H9 (cell line): Measurements from ENCODE around the gene NPS. TPM values are rescaled to one million over a fixed set of nuclear protein-coding genes. Genes with fewer than 3 reads are reported as not detected.

ENCODE experiments used
- DNase-seq: peaks from one replicate; pipeline ENCODE4 v3.0.0-alpha.2; 2017
- H2AFZ ChIP-seq: one replicate; pipeline ENCODE4 v1.6.1; 2013; ENCODE audit warnings: mild to moderate bottlenecking, low read length, control low read depth, moderate library complexity
- H2AK5ac ChIP-seq: 2 replicates; pipeline ENCODE4 v1.6.1; 2013; ENCODE audit warnings: low read length, control low read depth, mixed read lengths; ENCODE audit not compliant: insufficient read length
- H2BK120ac ChIP-seq: one replicate; pipeline ENCODE4 v1.6.1; 2013; ENCODE audit warnings: low read depth, mild to moderate bottlenecking, low read length, control low read depth, inconsistent platforms; ENCODE audit not compliant: poor library complexity, severe bottlenecking
- H2BK12ac ChIP-seq: 2 replicates; pipeline ENCODE4 v1.6.1; 2013; ENCODE audit warnings: low read length, control low read depth, mixed read lengths, low read depth; ENCODE audit not compliant: insufficient read length
- H2BK15ac ChIP-seq: 2 replicates; pipeline ENCODE4 v1.6.1; 2013; ENCODE audit warnings: low read depth, low read length, control low read depth
- H2BK20ac ChIP-seq: one replicate; pipeline ENCODE4 v1.6.1; 2013; ENCODE audit warnings: low read depth, mild to moderate bottlenecking, low read length, control low read depth, inconsistent platforms; ENCODE audit not compliant: poor library complexity, severe bottlenecking
- H2BK5ac ChIP-seq: 2 replicates; pipeline ENCODE4 v1.6.1; 2013; ENCODE audit warnings: low read length, control low read depth, mixed read lengths; ENCODE audit not compliant: insufficient read length
- H3K14ac ChIP-seq: 2 replicates; pipeline ENCODE4 v1.6.1; 2013; ENCODE audit warnings: low read length, control low read depth; ENCODE audit not compliant: insufficient read depth
- H3K18ac ChIP-seq: 2 replicates; pipeline ENCODE4 v1.6.1; 2013; ENCODE audit warnings: low read depth, mild to moderate bottlenecking, mixed read lengths, low read length, control low read depth; ENCODE audit not compliant: insufficient read length
- H3K23ac ChIP-seq: 2 replicates; pipeline ENCODE4 v1.6.1; 2013; ENCODE audit warnings: low read length, control low read depth, mixed read lengths, low read depth; ENCODE audit not compliant: insufficient read length
- H3K23me2 ChIP-seq: 2 replicates; pipeline ENCODE4 v1.6.1; 2013; ENCODE audit warnings: low read depth, mild to moderate bottlenecking, mixed read lengths, low read length, control low read depth; ENCODE audit not compliant: insufficient read length, poor library complexity, severe bottlenecking
- H3K27ac ChIP-seq: 2 replicates; pipeline ENCODE4 v1.5.1; 2013; ENCODE audit warnings: low read length, control low read depth, mixed read lengths, low read depth; ENCODE audit not compliant: insufficient read length
- H3K27me3 ChIP-seq: 2 replicates; pipeline ENCODE4 v1.6.1; 2013; ENCODE audit warnings: low read length, control low read depth, inconsistent platforms; ENCODE audit not compliant: insufficient read depth
- H3K4ac ChIP-seq: 2 replicates; pipeline ENCODE4 v1.6.1; 2013; ENCODE audit warnings: low read depth, mild to moderate bottlenecking, control low read depth, inconsistent platforms, low read length, moderate library complexity
- H3K4me1 ChIP-seq: 2 replicates; pipeline ENCODE4 v1.6.1; 2013; ENCODE audit warnings: low read length, control low read depth, inconsistent platforms; ENCODE audit not compliant: insufficient read depth
- H3K4me2 ChIP-seq: 2 replicates; pipeline ENCODE4 v1.6.1; 2013; ENCODE audit warnings: low read length, control low read depth, mixed read lengths; ENCODE audit not compliant: insufficient read length, insufficient read depth
- H3K56ac ChIP-seq: 2 replicates; pipeline ENCODE4 v1.6.1; 2013; ENCODE audit warnings: low read depth, mild to moderate bottlenecking, mixed read lengths, low read length, control low read depth; ENCODE audit not compliant: insufficient read length
- H3K79me1 ChIP-seq: 2 replicates; pipeline ENCODE4 v1.6.1; 2013; ENCODE audit warnings: low read depth, mild to moderate bottlenecking, moderate library complexity, low read length, control low read depth, inconsistent platforms; ENCODE audit not compliant: insufficient read depth, poor library complexity, severe bottlenecking
- H3K79me2 ChIP-seq: 2 replicates; pipeline ENCODE4 v1.6.1; 2013; ENCODE audit warnings: low read length, control low read depth, inconsistent platforms; ENCODE audit not compliant: insufficient read depth
- H3K9ac ChIP-seq: 2 replicates; pipeline ENCODE4 v1.6.1; 2013; ENCODE audit warnings: low read length, control low read depth, mixed read lengths; ENCODE audit not compliant: insufficient read length; ENCODE audit errors: extremely low read depth
- H3K9me3 ChIP-seq: one replicate; pipeline ENCODE4 v1.6.1; 2013; ENCODE audit warnings: low read depth, low read length, inconsistent platforms; ENCODE audit not compliant: control insufficient read depth
- H3T11ph ChIP-seq: one replicate; pipeline ENCODE4 v1.6.1; 2013; ENCODE audit warnings: mild to moderate bottlenecking, low read length, control low read depth, inconsistent platforms
- H4K20me1 ChIP-seq: one replicate; pipeline ENCODE4 v1.6.1; 2013; ENCODE audit not compliant: control insufficient read depth, insufficient read length, insufficient read depth
- H4K5ac ChIP-seq: 2 replicates; pipeline ENCODE4 v1.6.1; 2013; ENCODE audit warnings: low read depth, mild to moderate bottlenecking, mixed read lengths, low read length, control low read depth; ENCODE audit not compliant: insufficient read length
- H4K8ac ChIP-seq: replicated peaks from 2 replicates; pipeline ENCODE4 v1.6.1; 2013; ENCODE audit warnings: low read length, control low read depth, mixed read lengths, low read depth; ENCODE audit not compliant: insufficient read length
- H4K91ac ChIP-seq: 2 replicates; pipeline ENCODE4 v1.6.1; 2013; ENCODE audit warnings: low read depth, mild to moderate bottlenecking, moderate library complexity, mixed read lengths, low read length, control low read depth; ENCODE audit not compliant: insufficient read length
- H3K27ac Mint-ChIP-seq, 3 experiments: 2 replicates in 2 of 3; 3 replicates in 1 of 3; pipeline ENCODE4 v1.8.0; 2020 to 2021; ENCODE audit warnings: mixed read lengths in 3 of 3, mild to moderate bottlenecking in 1 of 3, moderate library complexity in 1 of 3
- H3K27me3 Mint-ChIP-seq: 2 replicates; pipeline ENCODE4 v1.8.0; 2021; ENCODE audit warnings: low read depth, mild to moderate bottlenecking, moderate library complexity, mixed read lengths
- H3K36me3 Mint-ChIP-seq, 3 experiments: 2 replicates in 2 of 3; 3 replicates in 1 of 3; pipeline ENCODE4 v1.8.0; 2020 to 2021; ENCODE audit warnings: low read depth in 3 of 3, mixed read lengths in 3 of 3; ENCODE audit not compliant: insufficient read depth in 1 of 3
- H3K4me1 Mint-ChIP-seq, 2 experiments: 2 replicates each; pipeline ENCODE4 v1.8.0; 2020; ENCODE audit warnings: mixed read lengths in 2 of 2
- H3K4me3 Mint-ChIP-seq, 2 experiments: 2 replicates in 1 of 2; 3 replicates in 1 of 2; pipeline ENCODE4 v1.8.0; 2020 to 2021; ENCODE audit warnings: mild to moderate bottlenecking in 2 of 2, mixed read lengths in 2 of 2, moderate library complexity in 1 of 2
- H3K9me3 Mint-ChIP-seq, 2 experiments: 2 replicates in 1 of 2; 3 replicates in 1 of 2; pipeline ENCODE4 v1.8.0; 2020; ENCODE audit warnings: mild to moderate bottlenecking in 2 of 2, mixed read lengths in 2 of 2, moderate library complexity in 1 of 2
- CTCF ChIP-seq: fragments of 200-600 bp; sonication (generic); conservative IDR thresholded peaks from 3 replicates; pipeline ENCODE4 v1.8.0; 2021; ENCODE audit warnings: antibody characterized with exemption, mild to moderate bottlenecking
- WGBS: extraction: QIAGEN DNeasy Blood & Tissue Kit; methylation state at CpG from one replicate; pipeline ENCODE4 v1.1.7; 2013; ENCODE audit warnings: missing lambda C conversion rate, low lambda C conversion rate, mixed read lengths; ENCODE audit not compliant: insufficient read length; ENCODE audit errors: extremely low coverage; 5-methylcytosine and 5-hydroxymethylcytosine counted together
- total RNA-seq: library from RNA; stranded (reverse); gene quantifications from 2 replicates; pipeline ENCODE4 v1.2.1, GENCODE V29; 2021

The NPS gene
- total RNA-seq, 1 experiment from 2014 or later = not detected

GRCh38 chr10:127500127-127500526 is 49.0 kb upstream of the NPS start:
- no peaks in the 10 kb centered on the region for H3K27me3 ChIP-seq
- no peak overlapping the region for H2BK15ac ChIP-seq
- no peak overlapping the region for H3K18ac ChIP-seq
- H2AFZ ChIP-seq = no peak overlapping the region
- H3K4me1 Mint-ChIP-seq = no peaks in the 10 kb centered on the region
- H3K36me3 Mint-ChIP-seq = no peaks in the 10 kb centered on the region
- no peak overlapping the region for H2BK20ac ChIP-seq
- no peak overlapping the region for H2AK5ac ChIP-seq
- no peaks in the 10 kb centered on the region for H3K79me2 ChIP-seq
- H3K79me1 ChIP-seq = no peaks in the 10 kb centered on the region
- H3K4me1 ChIP-seq = no peaks in the 10 kb centered on the region
- H3K4me2 ChIP-seq = no peak overlapping the region
- no peak overlapping the region for H3K4me3 Mint-ChIP-seq
- no peaks in the 10 kb centered on the region for H4K20me1 ChIP-seq
- no peak overlapping the region for H3T11ph ChIP-seq
- no peak overlapping the region for H4K91ac ChIP-seq
- no peak overlapping the region for H4K8ac ChIP-seq
- H3K23me2 ChIP-seq = no peaks in the 10 kb centered on the region
- no peak overlapping the region for H2BK12ac ChIP-seq
- no peak overlapping the region for H3K4ac ChIP-seq
- H3K56ac ChIP-seq = no peak overlapping the region
- no peak overlapping the region; a peak in 1 of 7 replicates for H3K27ac Mint-ChIP-seq
- H3K9me3 Mint-ChIP-seq = no peaks in the 10 kb centered on the region
- no peaks in the 10 kb centered on the region; the same call in 1 of the 2 replicates for H3K27me3 Mint-ChIP-seq
- H3K23ac ChIP-seq = no peak overlapping the region
- H2BK5ac ChIP-seq = no peak overlapping the region
- H4K5ac ChIP-seq = no peak overlapping the region
- no CpG with 5 or more reads among the region's 8 CpGs for WGBS
- no peak for TF ChIP-seq CTCF
- no peak overlapping the region for H3K27ac ChIP-seq
- no peaks in the 10 kb centered on the region for H3K9me3 ChIP-seq
- H2BK120ac ChIP-seq = no peak overlapping the region
- DNase-seq = no peak
- no peak overlapping the region for H3K9ac ChIP-seq
- no peak overlapping the region for H3K14ac ChIP-seq
